ENCODE data around the gene MGAT3.

DNA sequence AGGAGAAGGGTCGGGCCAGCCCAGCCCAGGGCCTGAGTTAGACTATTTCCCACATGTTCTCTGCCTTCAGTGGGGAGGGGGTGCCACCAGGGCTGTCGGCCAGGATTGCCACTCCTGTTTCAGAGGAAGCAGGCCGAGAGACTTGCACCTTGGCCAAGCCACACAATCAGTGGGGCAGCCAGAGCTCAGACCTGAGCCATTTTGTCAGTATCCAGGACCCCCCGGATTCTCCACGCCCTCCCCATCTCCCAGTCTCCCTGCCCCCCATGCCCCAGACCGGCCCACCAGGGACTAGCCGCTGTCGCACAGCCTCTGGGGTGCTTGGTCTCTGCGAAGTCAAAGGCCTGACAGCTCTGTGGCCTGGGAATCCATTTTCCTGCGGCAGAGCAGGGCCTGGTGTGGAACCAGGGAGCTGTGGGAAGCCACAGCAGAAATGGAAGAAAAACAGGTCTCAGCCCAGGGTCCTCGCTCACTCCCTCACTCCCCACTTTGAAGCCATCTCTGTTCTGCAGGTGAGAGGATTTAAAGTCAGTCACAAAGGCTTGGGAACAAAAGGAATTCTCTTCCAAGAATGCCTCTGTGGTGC lies 25.5 kb upstream of the MGAT3 start:
- TF ChIP-seq ZNF3 (CRISPR knock-in tag; IDR thresholded peaks at IDR 0.05) (no peak), SMAD4 (CRISPR knock-in tag; conservative IDR thresholded peaks at IDR 0.05) (no peak), FOS (IDR thresholded peaks at IDR 0.05; ENCODE audit: extremely low read depth, insufficient read length) (no peak), RAD21 (CRISPR knock-in tag; conservative IDR thresholded peaks at IDR 0.05 in 1 of 2, IDR thresholded peaks at IDR 0.05 in 1 of 2) (no peak)
- TF ChIP-seq, protein P1, sequence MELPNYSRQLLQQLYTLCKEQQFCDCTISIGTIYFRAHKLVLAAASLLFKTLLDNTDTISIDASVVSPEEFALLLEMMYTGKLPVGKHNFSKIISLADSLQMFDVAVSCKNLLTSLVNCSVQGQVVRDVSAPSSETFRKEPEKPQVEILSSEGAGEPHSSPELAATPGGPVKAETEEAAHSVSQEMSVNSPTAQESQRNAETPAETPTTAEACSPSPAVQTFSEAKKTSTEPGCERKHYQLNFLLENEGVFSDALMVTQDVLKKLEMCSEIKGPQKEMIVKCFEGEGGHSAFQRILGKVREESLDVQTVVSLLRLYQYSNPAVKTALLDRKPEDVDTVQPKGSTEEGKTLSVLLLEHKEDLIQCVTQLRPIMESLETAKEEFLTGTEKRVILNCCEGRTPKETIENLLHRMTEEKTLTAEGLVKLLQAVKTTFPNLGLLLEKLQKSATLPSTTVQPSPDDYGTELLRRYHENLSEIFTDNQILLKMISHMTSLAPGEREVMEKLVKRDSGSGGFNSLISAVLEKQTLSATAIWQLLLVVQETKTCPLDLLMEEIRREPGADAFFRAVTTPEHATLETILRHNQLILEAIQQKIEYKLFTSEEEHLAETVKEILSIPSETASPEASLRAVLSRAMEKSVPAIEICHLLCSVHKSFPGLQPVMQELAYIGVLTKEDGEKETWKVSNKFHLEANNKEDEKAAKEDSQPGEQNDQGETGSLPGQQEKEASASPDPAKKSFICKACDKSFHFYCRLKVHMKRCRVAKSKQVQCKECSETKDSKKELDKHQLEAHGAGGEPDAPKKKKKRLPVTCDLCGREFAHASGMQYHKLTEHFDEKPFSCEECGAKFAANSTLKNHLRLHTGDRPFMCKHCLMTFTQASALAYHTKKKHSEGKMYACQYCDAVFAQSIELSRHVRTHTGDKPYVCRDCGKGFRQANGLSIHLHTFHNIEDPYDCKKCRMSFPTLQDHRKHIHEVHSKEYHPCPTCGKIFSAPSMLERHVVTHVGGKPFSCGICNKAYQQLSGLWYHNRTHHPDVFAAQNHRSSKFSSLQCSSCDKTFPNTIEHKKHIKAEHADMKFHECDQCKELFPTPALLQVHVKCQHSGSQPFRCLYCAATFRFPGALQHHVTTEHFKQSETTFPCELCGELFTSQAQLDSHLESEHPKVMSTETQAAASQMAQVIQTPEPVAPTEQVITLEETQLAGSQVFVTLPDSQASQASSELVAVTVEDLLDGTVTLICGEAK (IDR thresholded peaks at IDR 0.05): no peak
- TF ChIP-seq, protein P1 (CRISPR knock-in tag; IDR thresholded peaks at IDR 0.05): no peak
